HT-29 (cell line): ENCODE results near the gene NTM. TPM values are rescaled to one million over a fixed set of nuclear protein-coding genes. Genes with fewer than 3 reads are reported as not detected.

ENCODE experiments used
- DNase-seq: peaks from one replicate; pipeline ENCODE4 v3.0.0-alpha.2; 2015; ENCODE audit warnings: low spot score
- total RNA-seq: library from RNA; depleted of rRNA; stranded (reverse); fragments of >200 nt; shearing (Covaris generic); gene quantifications from 2 replicates; pipeline ENCODE4 v1.2.3, GENCODE V29; 2014

The NTM gene
- total RNA-seq, 1 experiment from 2014 or later: not detected

DNA sequence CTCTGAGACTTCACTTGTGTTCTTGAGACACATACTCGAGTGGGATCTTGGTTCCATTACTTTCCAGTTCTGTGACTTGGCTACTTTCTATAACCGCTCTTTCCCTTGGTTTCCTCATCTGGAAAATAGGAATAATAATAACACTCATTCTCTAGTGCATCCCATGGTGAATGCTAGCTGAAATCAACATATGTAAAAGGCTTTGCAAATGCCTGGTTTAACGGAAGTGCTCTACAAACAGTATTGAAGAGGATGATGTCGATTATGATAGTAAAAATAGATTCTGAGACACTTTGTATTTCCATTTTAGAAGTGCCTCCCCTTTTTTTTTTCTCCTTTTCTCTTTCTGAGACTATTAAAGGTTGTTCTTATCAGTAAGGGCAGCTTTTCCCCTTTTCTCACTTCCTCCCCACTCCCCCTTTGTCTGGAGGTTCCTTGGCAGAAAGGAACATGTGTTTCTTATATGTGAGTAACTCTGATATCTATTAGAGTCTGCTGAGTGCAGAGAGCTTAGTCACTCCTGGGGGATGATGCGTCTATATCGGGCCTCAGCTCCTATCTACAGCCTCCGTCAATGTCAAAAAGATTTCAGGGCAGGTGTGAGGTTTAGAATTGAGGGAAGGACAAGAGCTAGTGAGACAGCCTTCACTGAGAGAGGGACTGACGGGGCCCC lies 489.3 kb downstream of the NTM start:
- no peak for DNase-seq

DNA sequence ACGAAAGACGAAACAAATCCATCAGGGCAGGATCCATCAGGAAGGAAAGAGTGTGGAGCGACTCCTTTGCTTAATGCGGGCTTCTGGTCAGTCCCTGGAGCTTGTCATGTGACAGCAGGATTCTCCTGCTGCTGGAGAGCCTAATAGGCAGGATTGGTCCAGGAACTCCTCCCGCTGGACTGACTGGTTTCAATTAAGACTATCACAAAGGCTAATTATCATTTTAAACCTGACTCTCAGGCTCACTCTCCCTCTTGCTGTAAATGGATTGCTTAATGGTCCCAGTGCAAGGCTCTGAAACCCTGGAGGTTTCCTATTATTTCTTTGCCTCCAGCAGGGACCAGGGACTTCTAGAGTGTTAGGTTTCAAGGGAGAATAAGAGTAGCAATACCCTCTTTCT lies 493.8 kb downstream of the NTM start:
- no peak for DNase-seq

DNA sequence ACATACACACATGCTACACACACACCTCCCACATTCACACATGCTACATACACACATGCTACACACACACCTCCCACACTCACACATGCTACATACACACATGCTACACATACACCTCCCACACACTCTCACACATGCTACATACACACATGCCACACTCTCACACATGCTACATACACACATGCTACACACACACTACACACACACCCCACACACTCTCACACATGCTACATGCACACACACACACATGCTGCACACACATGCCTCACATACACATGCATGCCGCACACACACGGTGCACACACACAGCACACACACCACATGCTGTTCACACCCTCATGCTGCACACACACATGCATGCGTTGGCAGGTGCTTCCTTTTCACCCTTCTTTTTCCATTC lies 495.4 kb downstream of the NTM start:
- DNase-seq: no peak

DNA sequence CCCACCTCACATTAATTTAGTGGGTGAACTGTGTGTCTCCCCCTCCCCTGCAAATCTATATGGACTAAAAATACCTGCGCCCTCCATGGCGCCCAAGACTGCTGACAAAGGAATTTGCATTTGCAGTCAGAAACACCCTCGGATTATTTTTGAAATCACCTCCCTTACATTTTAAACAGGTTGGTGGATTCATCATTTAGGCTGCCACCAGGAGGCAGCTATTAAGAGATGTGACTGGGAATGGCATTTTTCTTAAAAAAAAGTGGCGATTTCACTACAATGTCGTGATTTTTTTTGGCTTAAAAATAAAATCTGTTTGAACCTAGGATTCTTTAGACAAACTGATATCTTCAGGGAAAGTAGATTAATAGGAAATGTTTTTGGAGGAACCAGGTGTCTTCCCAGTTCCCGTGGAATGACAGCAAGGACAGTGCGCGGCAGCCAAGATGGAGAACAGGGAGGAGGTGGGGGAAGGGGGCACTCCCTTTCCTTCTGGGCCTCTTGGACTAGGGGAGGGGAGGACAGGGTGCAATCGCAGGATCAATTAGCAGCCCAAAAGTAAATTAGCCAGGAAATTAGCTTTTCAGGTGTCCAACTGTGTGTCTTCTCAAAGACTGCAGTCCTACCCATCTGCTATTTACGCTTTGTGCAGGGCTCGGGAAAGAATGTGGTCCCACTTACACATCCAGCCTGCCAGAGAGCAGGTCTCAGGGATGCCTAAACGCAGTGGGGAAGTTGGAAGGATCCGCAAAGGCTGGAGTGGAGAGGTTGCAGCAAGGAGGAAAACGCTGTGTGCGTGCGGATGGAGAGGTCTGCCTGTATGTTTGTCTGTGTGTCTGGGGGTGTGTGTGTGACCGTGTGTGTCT lies 496.4 kb downstream of the NTM start:
- DNase-seq: no peak

DNA sequence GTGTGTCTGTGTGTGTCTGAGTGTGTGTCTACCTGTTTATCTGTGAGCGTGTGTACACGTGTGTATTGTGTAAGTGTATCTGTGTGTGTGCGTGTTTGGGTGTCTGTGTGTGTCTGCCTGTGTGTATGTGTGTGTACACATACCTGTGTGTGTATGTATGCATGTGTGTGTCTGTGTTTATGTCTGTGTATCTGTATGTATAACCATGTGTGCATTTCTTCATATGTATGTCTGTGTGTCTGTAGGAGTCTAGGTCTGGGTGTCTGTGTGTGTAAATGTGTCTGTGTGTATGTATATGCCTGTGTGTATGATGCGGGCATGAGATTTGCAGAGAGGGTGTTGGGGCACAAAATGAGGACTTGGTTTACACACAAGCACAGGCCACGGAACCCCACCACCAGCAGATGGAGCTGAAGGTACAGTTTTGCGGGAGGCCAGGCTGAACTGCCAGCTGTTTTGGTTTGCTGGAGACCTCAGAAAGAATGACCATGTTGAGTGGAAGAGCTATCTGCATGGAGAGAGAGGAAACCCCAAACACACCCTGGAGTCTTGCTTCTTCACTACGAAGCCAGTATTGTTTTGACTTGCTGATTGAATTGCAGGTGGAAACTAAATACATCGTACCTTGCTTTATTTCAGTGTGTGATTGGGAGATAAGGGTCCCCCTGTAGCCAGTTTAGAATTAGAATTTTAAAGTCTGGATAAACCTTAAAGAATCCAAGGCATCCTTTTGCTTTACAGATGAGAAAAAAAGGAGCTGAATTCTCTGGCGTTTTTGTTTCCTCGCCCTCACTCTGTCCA lies 497.2 kb downstream of the NTM start:
- peak; percentile 68 for DNase-seq

DNA sequence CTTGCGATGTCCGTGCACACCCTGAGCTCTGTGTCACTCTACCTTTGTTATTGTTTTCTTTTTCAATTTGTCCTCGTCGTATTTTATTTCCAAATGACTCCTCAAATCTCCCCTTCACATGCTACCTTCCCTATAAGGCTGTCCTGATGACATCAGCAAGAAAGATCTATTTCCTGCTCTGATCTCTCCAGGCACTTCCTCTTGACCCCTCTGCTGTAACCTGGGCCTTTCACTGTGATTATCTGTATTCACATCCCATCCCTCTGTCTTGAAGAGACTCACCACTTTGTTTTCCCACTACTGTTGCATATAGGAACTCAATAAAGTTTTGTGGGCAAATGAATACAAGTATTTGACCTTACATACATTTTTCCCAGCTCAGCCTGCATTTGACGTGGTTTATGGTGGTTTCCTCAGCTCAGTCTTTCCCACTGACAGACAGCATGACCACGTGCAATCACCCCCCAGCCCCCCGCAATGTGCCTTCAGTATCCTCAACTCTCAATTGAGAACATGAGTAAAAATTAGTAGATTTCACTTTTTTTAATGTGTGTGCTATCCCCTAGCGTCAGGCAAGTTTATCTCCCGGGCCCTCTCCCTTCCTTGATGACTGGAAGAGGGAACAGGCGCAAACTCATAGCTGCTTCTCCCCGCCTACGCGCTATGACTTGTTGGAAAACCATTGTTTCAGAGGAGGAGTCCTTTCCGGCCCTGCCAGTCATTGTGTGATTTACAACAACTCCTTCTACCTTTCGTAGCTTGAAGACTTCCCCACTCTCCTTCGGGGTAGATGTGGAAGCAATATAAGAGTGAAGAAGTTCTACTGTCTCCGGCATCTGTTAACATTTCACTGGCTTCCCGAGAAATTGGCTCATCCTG lies 498.5 kb downstream of the NTM start:
- no peak for DNase-seq

DNA sequence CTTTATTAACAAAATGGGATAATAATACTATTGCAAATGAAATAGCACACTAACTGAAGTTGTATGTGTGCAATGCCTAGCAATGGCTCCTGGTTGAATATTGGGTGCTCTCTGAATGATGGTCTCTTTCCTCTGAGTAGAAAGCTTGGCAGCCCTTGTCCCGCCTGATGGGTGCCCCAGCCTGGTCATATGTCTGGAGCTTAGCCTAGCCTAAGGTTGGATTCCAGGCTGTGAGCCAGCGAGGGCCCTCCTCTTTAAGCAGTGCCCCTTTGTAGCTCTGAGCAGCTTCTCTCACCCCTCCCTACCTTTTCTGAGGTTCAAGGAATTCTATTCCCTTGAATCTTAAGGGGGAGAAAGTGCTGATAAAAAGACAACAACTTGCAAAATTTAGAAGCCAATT lies 499.9 kb downstream of the NTM start:
- no peak for DNase-seq

DNA sequence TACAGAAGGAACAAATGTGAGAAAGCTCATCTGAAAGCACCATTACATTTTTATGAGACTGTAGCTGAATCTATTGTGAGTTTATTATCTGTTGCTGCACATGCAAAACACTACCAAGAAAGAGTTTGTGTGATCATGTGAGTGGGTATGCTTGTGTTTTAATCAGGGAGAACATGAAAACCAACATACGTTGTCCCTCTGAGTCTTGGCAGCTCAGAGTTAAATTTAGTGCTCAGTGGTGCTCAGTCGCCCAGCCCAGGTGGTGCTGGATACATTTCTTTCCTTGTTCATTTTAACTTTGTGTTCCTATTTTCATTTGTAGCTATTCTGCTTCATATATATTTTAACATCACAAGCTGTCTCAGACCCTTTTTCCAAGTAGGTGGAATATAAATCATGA lies 500.6 kb downstream of the NTM start:
- DNase-seq: no peak

DNA sequence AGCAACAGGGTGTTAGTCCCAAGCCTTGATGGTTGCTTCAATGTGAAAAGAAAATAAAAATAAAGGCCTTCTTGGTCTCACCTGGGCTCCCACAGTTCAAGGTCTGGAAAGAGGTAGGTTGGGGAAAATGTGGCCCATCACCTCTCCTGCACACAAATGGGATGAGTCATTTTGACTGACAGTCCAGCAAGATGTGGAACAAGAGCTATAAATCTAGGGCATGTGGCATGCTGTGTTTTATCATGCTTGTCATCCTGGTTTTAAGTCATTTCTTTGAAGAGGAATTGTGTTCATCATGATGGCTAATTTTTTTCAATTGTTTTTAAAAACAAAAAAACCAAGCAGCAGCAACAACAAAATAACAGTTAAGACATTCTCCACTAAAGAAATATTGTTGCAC lies 503.7 kb downstream of the NTM start:
- DNase-seq: no peak

DNA sequence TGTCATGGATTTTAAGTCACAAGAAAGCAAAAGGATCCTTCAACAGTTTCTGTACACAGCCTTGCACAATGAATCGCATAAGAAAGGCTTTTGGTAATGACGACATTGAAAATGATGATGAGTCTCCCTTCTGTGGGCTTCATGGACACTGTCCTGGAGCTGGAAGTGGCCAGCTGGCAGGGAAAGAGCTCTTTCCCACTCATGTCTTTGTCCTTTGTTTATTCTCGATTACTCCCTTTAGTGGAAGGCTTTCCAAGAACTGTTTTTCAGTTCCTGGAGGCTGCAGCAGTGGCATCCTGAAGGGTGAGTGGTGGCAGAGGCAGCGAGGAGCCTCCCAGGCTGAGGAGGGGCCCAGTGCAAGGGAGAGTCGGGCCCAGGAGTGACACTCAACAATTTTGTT lies 505.2 kb downstream of the NTM start:
- no peak for DNase-seq

DNA sequence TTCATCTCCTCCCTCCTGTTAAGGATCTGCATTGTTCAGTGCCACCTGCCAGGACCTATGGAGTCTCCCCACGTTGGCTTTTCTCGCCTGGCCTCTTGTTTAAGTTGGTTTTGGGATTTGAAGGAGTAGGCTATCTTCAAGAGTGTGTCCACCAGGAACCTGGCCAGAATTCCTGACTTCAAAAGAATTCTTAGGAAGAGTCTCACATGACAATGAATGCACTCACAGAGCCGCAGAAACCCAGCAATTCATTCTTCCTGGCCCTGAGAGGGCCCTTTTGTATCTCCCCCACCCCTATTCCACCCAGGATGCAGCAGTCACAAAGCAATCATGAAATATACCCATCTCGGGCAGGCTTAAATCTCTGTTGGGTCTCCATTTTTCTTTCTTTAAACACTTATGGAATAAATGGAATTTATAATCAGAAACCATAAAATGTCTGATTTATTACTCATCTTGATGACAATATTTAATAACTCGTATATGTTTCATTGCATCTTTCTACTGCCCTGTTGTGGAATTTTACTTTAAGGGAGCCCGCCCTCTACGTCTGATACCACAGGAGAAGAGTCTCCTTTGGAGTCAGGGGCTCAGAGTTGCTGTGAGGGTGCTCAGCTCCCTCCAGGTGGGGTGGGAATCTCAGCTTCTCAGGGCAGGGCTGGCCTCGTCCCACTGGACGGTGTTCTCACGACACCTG lies 507.0 kb downstream of the NTM start:
- no peak for DNase-seq

DNA sequence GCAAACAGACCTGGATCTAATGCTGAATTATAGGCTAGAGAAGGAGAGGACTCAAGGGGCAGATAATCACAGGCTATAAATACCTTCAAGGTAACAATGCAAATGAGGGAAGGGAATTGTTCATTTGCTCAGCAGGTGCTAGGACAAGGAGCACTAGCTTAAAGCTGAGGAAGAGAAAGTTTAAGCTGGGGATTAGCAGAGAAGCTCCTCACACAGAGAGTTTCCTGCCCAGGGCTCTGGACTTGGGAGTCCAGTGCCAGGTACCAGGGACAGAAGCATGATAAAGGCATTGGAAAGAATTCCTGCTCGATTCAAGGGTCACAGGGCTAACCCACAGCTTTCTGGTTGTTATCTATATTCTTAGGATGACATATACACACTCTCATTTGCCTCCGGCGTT lies 509.9 kb downstream of the NTM start:
- DNase-seq: no peak

DNA sequence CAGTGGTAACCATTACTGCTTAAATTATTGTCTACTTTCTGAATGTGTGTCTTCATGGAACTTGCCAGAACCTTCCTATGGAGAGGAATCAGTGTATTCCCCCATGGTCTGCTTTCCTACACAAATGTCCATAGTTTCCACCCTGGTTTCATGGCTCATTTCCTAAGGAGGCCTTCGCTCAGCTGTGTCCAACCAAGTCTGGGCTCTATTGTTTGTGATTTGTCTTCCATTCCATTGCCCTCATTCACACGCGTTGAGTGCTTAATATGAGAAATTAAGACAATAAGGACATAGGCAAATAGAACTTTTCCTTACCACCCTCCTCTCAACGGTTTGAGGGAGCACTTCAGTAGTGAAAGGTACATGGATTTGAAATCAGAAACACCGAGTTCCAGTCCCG lies 510.6 kb downstream of the NTM start:
- DNase-seq: no peak

DNA sequence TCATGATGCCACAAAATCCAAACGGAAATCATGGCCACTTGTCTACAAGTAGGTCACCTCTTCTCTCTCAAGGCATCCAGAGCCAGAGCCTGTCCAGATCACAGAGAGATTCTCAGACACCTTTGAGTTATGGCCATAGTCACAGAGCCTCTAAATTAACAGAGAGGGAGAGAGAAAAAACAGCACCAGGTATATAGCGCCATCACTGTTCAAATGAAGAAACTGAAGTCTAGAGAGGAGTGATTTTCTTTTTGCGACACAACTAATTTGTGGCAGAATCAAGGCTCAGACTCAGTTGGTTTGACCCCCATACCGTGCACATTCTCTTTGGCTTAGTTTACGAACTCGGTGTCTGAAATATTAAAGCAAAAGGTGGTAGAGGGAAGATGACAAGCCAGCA lies 512.9 kb downstream of the NTM start:
- no peak for DNase-seq

DNA sequence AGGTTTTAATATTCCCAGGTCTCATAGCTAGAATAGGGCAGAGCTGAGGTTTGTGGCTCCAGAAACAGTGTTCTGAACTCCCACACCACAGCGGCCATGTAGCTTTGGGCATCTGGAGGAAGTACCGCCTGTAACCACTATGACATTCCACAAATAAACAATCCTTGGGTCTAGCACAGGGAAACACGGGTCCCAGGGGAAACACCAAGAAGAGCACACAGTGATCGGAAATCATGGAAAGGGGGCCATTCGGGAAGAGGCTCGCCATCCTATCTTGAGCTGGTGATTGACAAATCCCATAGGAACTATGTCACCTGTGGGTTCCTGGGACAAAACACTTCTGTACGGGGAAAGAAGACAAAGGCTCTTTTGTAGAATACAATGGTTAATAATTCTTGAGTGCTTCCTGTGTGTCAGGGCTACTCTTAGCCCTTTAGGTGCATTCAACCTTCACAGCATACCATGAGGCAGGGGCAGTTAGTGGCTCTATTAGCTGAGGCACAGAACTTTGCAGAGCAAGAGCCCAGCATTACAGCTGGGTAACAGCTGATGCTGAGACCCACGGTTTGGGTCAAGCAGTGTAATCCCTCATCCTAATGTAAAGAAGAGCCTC lies 514.2 kb downstream of the NTM start:
- DNase-seq: no peak

DNA sequence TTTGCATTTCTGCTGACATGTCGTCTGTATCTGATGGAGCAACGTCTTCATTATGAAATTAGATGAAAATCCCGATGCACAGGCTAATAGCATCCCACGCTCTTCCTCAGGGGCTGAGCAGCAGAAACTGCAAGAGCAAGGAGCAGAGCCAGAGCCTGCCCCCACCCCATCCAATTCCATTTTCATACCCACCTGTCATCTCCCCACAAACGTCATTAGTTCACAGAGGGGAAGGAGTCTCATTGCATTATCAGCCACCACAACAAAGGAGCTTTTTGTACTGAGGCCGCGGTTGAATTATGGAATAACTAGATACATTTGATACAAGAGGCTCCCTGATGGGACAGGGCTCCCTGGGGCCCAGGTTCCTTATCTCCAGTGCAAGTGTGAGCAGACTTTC lies 515.0 kb downstream of the NTM start:
- no peak for DNase-seq

DNA sequence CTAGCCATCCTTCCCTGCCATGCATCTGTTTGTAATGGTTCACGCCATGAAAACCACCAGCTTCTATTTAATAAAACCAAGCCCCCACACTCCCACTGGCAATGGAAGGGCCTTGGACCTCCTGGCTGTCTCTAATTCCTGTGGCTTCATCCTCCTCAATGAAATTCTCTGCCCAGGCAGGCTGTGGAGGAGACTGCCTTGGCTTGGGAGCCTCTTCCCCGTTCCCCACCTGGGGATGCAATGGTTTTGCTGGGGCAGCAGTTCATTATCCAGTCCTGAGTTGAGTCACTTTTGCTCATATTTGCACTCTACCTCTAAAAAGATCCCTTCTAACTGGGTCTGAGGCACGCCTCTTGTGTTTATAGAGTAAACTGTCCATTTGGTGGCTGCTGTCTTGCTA lies 515.8 kb downstream of the NTM start:
- DNase-seq: no peak

DNA sequence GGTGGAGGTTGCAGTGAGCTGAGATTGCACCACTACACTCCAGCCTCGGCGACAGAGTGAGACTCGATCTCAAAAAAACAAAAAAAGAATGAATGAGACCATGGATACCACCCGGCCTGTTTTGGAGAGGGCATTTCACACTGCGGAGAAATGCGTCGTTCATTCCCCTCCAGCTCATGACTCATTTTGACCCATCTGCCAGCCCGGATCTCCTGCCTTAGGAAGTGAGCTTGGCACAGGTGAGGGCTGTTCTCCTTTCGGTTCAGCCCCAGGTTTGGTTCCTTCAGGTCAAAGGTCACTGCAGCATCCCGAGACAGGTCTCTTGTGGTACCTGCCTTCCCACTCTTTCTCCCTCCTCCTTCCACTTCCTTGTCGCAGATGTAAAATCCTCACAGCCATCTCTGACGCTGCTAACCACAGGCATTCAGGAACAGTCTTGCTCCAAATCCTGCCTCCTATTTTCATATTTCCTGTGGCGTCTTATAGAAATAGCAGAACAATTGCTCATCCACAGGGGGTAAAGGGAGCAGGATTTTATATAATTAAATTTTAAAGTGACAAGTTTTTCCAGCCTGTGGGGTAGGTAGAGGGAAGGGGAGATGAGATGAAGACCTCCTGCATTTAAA lies 517.9 kb downstream of the NTM start:
- no peak for DNase-seq

DNA sequence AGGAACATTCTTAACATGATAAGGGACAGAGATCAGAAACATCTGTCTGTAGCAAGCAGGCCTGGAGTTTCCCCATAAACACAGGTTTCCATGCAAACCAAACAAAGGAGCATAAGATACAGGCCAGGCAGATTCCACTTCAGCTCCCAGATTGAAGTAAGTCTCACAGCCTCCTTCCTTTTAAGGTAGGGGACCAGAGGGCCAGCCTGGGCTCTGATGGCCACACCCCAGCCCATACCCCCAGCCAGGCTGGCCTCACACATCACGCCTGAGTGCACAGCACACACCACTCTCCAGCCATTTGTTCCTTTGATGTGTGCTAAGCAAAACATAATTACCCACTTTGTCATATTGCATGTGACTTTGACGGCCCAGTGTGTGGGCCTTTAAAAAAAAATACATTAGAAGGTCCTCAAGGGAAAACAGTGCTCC lies 518.7 kb downstream of the NTM start:
- no peak for DNase-seq
